Measurements from ENCODE around the gene ABTB2. TPM values are rescaled to one million over a fixed set of nuclear protein-coding genes. Genes with fewer than 3 reads are reported as not detected.

Gene ABTB2
- total RNA-seq, 2 experiments from 2014 or later = 2.4 to 2.5 TPM

DNA sequence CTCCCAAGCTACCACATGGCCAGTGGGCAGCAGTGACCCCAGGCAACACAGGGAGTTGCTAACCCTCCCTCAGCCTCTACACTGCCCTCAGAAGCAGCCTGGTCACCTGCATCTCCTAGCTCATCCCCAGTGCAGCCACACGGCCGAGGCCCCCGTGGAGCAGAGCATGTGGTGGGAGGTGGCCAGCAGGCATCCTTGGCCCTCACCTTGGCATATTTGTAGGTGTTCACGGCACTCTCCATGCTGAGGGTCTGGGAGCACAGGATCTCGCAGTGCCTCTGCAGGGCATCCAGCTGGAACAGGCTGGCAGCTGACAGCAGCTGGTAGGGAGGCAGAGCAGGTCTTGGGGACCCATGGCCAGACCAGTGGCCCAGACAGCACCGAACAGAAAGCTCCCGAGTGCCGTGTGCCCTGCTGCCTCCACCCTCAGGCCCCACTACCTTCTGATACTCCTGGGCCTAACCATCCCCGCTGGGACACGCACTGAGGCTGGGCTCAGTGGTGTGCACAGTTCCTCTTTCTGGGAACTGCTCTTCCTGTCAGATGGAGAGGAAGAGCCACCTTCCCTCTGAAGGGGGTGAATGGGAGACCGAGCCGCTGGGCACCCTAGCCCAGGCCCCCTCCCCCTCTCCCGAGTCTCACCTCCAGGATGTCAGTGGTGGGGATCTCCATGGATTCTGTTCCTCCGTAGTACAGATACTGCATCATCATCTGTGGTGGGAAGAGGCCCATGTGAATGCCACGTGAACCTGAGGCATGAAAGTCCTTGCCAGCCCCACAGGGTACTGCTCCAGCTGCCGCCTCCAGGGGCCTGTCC, 203.5 kb downstream of the ABTB2 start:
- POLR2A ChIA-PET = interaction anchor here (0.6 to 0.9 kb wide), 2 partner anchors 16 to 19 kb away, joined by 3 read pairs; no protein-coding TSS in a partner anchor
- H3K27me3 Mint-ChIP-seq = no peaks in the 10 kb centered on the region
- peaks cover 13% of the 10 kb centered on the region for H3K4me1 Mint-ChIP-seq (ENCODE audit: low read depth)
- CTCF ChIA-PET = interaction anchor here (1.0 to 2.8 kb wide), 4 partner anchors 12 to 315 kb away, joined by 3 to 11 read pairs (median 4); partner anchors contain the start of gene ABTB2
- no peak overlapping the region for H3K27ac Mint-ChIP-seq
- H3K4me3 Mint-ChIP-seq = no peak overlapping the region
- ATAC-seq (no peak), DNase-seq (no peak)
- TF ChIP-seq, protein P1, sequence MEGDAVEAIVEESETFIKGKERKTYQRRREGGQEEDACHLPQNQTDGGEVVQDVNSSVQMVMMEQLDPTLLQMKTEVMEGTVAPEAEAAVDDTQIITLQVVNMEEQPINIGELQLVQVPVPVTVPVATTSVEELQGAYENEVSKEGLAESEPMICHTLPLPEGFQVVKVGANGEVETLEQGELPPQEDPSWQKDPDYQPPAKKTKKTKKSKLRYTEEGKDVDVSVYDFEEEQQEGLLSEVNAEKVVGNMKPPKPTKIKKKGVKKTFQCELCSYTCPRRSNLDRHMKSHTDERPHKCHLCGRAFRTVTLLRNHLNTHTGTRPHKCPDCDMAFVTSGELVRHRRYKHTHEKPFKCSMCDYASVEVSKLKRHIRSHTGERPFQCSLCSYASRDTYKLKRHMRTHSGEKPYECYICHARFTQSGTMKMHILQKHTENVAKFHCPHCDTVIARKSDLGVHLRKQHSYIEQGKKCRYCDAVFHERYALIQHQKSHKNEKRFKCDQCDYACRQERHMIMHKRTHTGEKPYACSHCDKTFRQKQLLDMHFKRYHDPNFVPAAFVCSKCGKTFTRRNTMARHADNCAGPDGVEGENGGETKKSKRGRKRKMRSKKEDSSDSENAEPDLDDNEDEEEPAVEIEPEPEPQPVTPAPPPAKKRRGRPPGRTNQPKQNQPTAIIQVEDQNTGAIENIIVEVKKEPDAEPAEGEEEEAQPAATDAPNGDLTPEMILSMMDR (IDR thresholded peaks at IDR 0.05) = no peak
- peaks cover 3% of the 10 kb centered on the region for H3K36me3 Mint-ChIP-seq (ENCODE audit: low read depth)
- intact Hi-C loops (cut with micrococcal nuclease) = loop anchor here (10.0 kb wide), 1 partner anchor 311 kb away; no protein-coding TSS in a partner anchor
- no peaks in the 10 kb centered on the region for H3K9me3 Mint-ChIP-seq

DNA sequence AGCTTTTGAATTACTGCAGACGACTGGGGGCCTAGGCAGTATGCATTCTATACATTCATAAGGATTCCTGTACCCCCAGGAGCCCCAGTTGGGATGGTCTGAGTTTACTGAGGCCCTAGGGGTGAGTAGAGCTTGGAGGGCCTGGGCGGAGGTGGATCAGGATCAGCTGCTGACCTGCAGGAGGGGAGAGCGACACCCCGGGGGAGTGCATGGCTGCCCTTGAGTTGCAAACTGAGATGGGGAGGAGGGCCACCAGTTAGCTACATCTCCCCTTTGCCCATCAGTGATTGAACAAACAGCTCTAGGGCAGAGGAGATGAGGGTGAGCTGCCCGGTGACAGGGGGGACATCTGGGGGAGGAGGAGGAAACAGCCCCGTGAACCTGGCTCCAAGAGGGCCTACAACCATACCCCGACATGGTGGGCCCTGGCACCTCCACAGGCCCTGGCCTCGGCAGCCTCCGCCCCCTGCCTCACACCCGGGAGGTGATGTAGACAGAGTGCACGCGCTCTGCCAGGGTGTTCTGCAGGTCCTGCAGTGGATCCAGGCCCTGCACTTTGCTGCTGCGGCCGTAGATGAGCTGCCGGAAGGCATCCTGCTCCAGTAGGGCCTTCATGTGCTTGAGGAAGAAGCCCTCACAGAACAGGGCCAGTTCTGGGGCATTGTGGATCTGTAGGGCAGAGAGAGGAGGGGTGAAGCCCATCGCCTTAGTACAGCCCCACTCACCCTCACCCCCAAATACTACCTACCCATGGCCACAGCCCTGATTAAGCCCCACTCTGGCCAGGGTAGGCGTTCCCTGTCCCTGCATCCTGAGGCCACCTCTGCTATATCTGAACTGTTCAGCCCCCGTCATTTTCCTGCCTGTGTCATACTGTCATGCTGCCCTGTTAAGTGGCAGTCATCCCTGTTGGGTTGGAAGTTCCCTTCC, 205.6 kb downstream of the ABTB2 start:
- Mint-ChIP-seq H3K27ac (no peak overlapping the region), H3K9me3 (no peaks in the 10 kb centered on the region)
- POLR2A ChIA-PET = no interaction called here

DNA sequence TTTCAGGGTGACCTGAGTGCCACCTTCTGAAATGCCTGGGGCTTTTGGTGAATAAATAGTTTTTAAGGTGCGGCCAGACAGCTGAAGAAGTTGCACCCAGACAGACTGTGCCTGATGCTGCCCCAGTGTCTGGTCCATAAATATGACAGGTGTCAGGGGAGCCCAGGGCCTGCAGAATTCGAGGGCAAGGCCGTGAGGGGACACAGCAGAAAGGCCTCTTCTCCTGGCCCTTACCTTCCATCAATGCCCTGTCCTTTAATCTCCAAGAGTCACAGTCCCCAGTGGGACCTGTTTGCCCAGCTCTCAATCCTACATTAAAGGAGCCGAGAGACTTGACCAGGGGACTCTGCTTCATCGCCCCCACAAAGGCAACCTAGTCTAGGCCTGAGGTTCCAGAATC, 206.6 kb downstream of the ABTB2 start:
- Mint-ChIP-seq H3K36me3 (ENCODE audit: low read depth) (peaks cover 17% of the 10 kb centered on the region), H3K4me3 (no peak overlapping the region), H3K9me3 (no peaks in the 10 kb centered on the region), H3K4me1 (ENCODE audit: low read depth) (no peaks in the 10 kb centered on the region), H3K27me3 (no peaks in the 10 kb centered on the region), H3K27ac (no peak overlapping the region)
- ChIA-PET CTCF (interaction anchor here (0.7 to 1.9 kb wide), 3 partner anchors 10 to 154 kb away, joined by 3 to 7 read pairs (median 3); no protein-coding TSS in a partner anchor), POLR2A (interaction anchor here (0.7 to 1.4 kb wide), 2 partner anchors 11 to 12 kb away, joined by 3 to 6 read pairs; no protein-coding TSS in a partner anchor)
- ATAC-seq (no peak), DNase-seq (no peak)
- intact Hi-C loops (cut with micrococcal nuclease) = loop anchor here (10.0 kb wide), 1 partner anchor 314 kb away; no protein-coding TSS in a partner anchor
- TF ChIP-seq, protein P1 (IDR thresholded peaks at IDR 0.05) = no peak

More for the DNA sequence above, 205.6 kb downstream of the ABTB2 start:
- Mint-ChIP-seq H3K27me3 (no peaks in the 10 kb centered on the region), H3K36me3 (ENCODE audit: low read depth) (peaks cover 9% of the 10 kb centered on the region), H3K4me1 (ENCODE audit: low read depth) (no peaks in the 10 kb centered on the region), H3K4me3 (no peak overlapping the region)
- DNase-seq (no peak), ATAC-seq (no peak)
- TF ChIP-seq, protein P1 (IDR thresholded peaks at IDR 0.05) = no peak
- intact Hi-C loops (cut with micrococcal nuclease) = loop anchor here (10.0 kb wide), 1 partner anchor 313 kb away; no protein-coding TSS in a partner anchor
- CTCF ChIA-PET = interaction anchor here (0.7 to 1.9 kb wide), 3 partner anchors 11 to 155 kb away, joined by 3 to 7 read pairs (median 3); no protein-coding TSS in a partner anchor

DNA sequence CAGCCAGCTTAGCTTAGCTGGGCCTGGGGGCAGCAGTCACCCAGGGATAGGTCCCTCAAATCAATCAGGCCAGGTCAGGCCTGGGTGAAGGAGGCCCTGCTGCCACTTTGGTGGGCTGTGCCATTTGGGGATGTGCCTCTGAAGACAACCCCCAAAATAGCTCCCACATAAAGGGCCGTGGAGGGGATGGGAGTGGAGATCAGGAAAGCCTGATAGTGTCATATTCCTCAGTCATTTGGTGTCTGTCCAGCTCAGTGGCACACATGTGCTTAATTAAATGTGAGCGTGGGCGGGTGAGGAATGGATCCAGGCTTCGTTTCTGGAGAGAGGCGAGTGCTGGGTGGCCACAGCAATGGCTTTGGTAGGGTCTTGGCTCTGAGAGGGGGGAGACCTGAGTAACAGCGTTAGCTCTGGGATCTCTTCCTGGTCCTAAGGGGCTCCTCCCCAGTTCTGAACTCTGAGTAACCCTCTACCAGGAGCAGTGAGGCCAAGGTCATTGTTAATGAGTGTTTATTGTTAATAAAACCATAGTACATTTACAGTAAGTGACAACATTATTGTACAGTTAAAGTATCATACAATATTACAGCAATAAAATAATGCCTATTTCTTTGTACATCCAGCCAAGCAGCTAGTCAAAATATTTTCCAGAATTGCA, 207.2 kb downstream of the ABTB2 start:
- Mint-ChIP-seq H3K9me3 (no peaks in the 10 kb centered on the region), H3K4me3 (no peak overlapping the region), H3K27me3 (no peaks in the 10 kb centered on the region), H3K27ac (no peak overlapping the region), H3K4me1 (ENCODE audit: low read depth) (no peaks in the 10 kb centered on the region), H3K36me3 (ENCODE audit: low read depth) (peaks cover 21% of the 10 kb centered on the region)
- intact Hi-C loops (cut with micrococcal nuclease) = loop anchor here (10.0 kb wide), 1 partner anchor 314 kb away; no protein-coding TSS in a partner anchor
- ChIA-PET CTCF (interaction anchor here (1.2 to 1.9 kb wide), 2 partner anchors 8 to 24 kb away, joined by 4 to 7 read pairs; no protein-coding TSS in a partner anchor), POLR2A (interaction anchor here (0.7 to 1.4 kb wide), 3 partner anchors 10 to 45 kb away, joined by 3 to 6 read pairs (median 3); partner anchors contain the start of gene NAT10)
- DNase-seq = no peak
- ATAC-seq = no peak
- TF ChIP-seq, protein P1 (IDR thresholded peaks at IDR 0.05) = no peak

Measured in activated CD8-positive, alpha-beta T cell treated with anti-CD3 and anti-CD28 coated beads for 36 hours (primary cell).